GM12874 (cell line): ENCODE results near the gene PREP.

Experiments used
- CTCF ChIP-seq: IDR thresholded peaks from 2 replicates; pipeline ENCODE4 v1.5.1; 2011; ENCODE audit warnings: low read depth, mild to moderate bottlenecking, control low read depth, low read length, moderate library complexity; ENCODE audit not compliant: insufficient read depth

The PREP gene

GRCh38 chr6:105304825-105305224, 98.1 kb downstream of the PREP start:
- TF ChIP-seq CTCF, result no peak

- no peak for TF ChIP-seq CTCF
Measured at GRCh38 chr6:105304366-105304765, 98.5 kb downstream of the PREP start.

- TF ChIP-seq CTCF, result no peak
Measured at GRCh38 chr6:105302617-105303128, 100.2 kb downstream of the PREP start.

GRCh38 chr6:105301756-105302616, 100.9 kb downstream of the PREP start:
- no peak for TF ChIP-seq CTCF

GRCh38 chr6:105301072-105301503, 101.8 kb downstream of the PREP start:
- no peak for TF ChIP-seq CTCF

GRCh38 chr6:105300090-105300489, 102.8 kb downstream of the PREP start:
- no peak for TF ChIP-seq CTCF

- no peak for TF ChIP-seq CTCF
Measured at GRCh38 chr6:105294129-105294528, 108.8 kb downstream of the PREP start.
